GM23338 (cell line): ENCODE data around the gene MCM3AP. TPM values are rescaled to one million over a fixed set of nuclear protein-coding genes. Genes with fewer than 3 reads are reported as not detected.

Source experiments
- ATAC-seq: fragments of 200-7000 bp; cut with Tn5 transposase; 3 replicates; pipeline ENCODE4 v1.9.1; 2020
- DNase-seq: peaks from one replicate; pipeline ENCODE4 v3.0.0-alpha.2; 2015; ENCODE audit warnings: low spot score
- H2AFZ ChIP-seq: fragments of 200-600 bp; sonication (generic); 2 replicates; pipeline ENCODE4 v1.8.0; 2016; ENCODE audit warnings: antibody characterized with exemption, mild to moderate bottlenecking, moderate library complexity
- H3F3A ChIP-seq: fragments of 200-600 bp; sonication (generic); replicated peaks from 2 replicates; pipeline ENCODE4 v1.8.0; 2017; ENCODE audit warnings: antibody characterized with exemption, mixed run types, low read depth
- H3K27ac ChIP-seq: fragments of 200-600 bp; sonication (generic); 2 replicates; pipeline ENCODE4 v1.6.1; 2016; ENCODE audit warnings: low read depth
- H3K27me3 ChIP-seq: fragments of 200-600 bp; sonication (generic); 2 replicates; pipeline ENCODE4 v1.8.0; 2016; ENCODE audit warnings: mild to moderate bottlenecking, mixed run types, moderate library complexity; ENCODE audit not compliant: insufficient read depth
- H3K36me3 ChIP-seq: fragments of 200-600 bp; sonication (generic); 2 replicates; pipeline ENCODE4 v1.8.0; 2016; ENCODE audit warnings: mild to moderate bottlenecking; ENCODE audit not compliant: insufficient read depth
- H3K4me1 ChIP-seq: fragments of 200-600 bp; sonication (generic); 2 replicates; pipeline ENCODE4 v1.8.0; 2016; ENCODE audit warnings: mild to moderate bottlenecking, moderate library complexity; ENCODE audit not compliant: insufficient read depth
- H3K4me2 ChIP-seq: fragments of 200-600 bp; sonication (generic); 2 replicates; pipeline ENCODE4 v1.7.1; 2017; ENCODE audit warnings: mixed run types
- H3K4me3 ChIP-seq: fragments of 200-600 bp; sonication (generic); 2 replicates; pipeline ENCODE4 v1.6.1; 2016; ENCODE audit warnings: mixed run types
- H3K79me2 ChIP-seq: fragments of 200-600 bp; sonication (generic); replicated peaks from 2 replicates; pipeline ENCODE4 v1.8.0; 2017; ENCODE audit warnings: mild to moderate bottlenecking; ENCODE audit not compliant: insufficient read depth
- H3K9me2 ChIP-seq: fragments of 200-600 bp; sonication (generic); 2 replicates; pipeline ENCODE4 v1.8.0; 2017; ENCODE audit not compliant: insufficient read depth
- H4K20me1 ChIP-seq: fragments of 200-600 bp; sonication (generic); replicated peaks from 2 replicates; pipeline ENCODE4 v1.8.0; 2017; ENCODE audit warnings: mild to moderate bottlenecking; ENCODE audit not compliant: insufficient read depth
- H3K27ac Mint-ChIP-seq: 2 replicates; pipeline ENCODE4 v1.8.0; 2020; ENCODE audit warnings: inconsistent platforms, mild to moderate bottlenecking, moderate library complexity, mixed read lengths
- H3K27me3 Mint-ChIP-seq: 3 replicates; pipeline ENCODE4 v1.8.0; 2022; ENCODE audit warnings: low read depth, mild to moderate bottlenecking, moderate library complexity, mixed read lengths, inconsistent platforms; ENCODE audit not compliant: insufficient read depth, poor library complexity
- H3K36me3 Mint-ChIP-seq: 3 replicates; pipeline ENCODE4 v1.8.0; 2021; ENCODE audit warnings: low read depth, mild to moderate bottlenecking, inconsistent platforms, moderate library complexity, mixed read lengths
- H3K4me1 Mint-ChIP-seq: 3 replicates; pipeline ENCODE4 v1.8.0; 2020; ENCODE audit warnings: mild to moderate bottlenecking, inconsistent platforms, mixed read lengths
- H3K4me3 Mint-ChIP-seq: 3 replicates; pipeline ENCODE4 v1.8.0; 2021; ENCODE audit warnings: moderate library complexity, mild to moderate bottlenecking, inconsistent platforms, mixed read lengths
- H3K9me3 Mint-ChIP-seq: 3 replicates; pipeline ENCODE4 v1.8.0; 2020; ENCODE audit warnings: moderate library complexity, mild to moderate bottlenecking, inconsistent platforms, mixed read lengths
- CREB1 ChIP-seq: fragments of 250-450 bp; sonication (Bioruptor Pico); IDR thresholded peaks from 2 replicates; pipeline ENCODE4 v1.5.0; 2020; ENCODE audit warnings: low read depth, mild to moderate bottlenecking, moderate library complexity
- CTCF ChIP-seq, 2 experiments: fragments of 200-600 bp in 1 of 2; sonication (generic) in 1 of 2; conservative IDR thresholded peaks; 2 replicates each; pipeline versions ENCODE4 v1.5.1 to v1.6.1; 2016 to 2017; ENCODE audit warnings: antibody characterized with exemption in 2 of 2, low read depth in 2 of 2, mild to moderate bottlenecking in 2 of 2, moderate library complexity in 1 of 2
- ETS1 ChIP-seq: IDR thresholded peaks from 2 replicates; pipeline ENCODE4 v1.6.1; 2016; ENCODE audit warnings: antibody characterized with exemption
- EZH2 ChIP-seq: fragments of 200-600 bp; sonication (generic); IDR thresholded peaks from one replicate; pipeline ENCODE4 v1.8.0; 2017; ENCODE audit warnings: antibody characterized with exemption, mild to moderate bottlenecking, low read depth; ENCODE audit not compliant: unreplicated experiment
- EZH2phosphoT487 ChIP-seq: fragments of 200-600 bp; sonication (generic); IDR thresholded peaks from one replicate; pipeline ENCODE4 v1.8.1; 2018; ENCODE audit warnings: antibody characterized with exemption; ENCODE audit not compliant: unreplicated experiment
- JUNB ChIP-seq: IDR thresholded peaks from one replicate; pipeline ENCODE4 v1.6.1; 2016; ENCODE audit warnings: antibody characterized with exemption; ENCODE audit not compliant: unreplicated experiment
- NANOG ChIP-seq: IDR thresholded peaks from 2 replicates; pipeline ENCODE4 v1.6.1; 2016; ENCODE audit warnings: antibody characterized with exemption, borderline replicate concordance
- POLR2AphosphoS5 ChIP-seq: IDR thresholded peaks from 2 replicates; pipeline ENCODE4 v1.6.1; 2016; ENCODE audit warnings: antibody characterized with exemption, low read depth
- STAT1 ChIP-seq: IDR thresholded peaks from one replicate; pipeline ENCODE4 v1.6.1; 2016; ENCODE audit warnings: antibody characterized with exemption; ENCODE audit not compliant: unreplicated experiment
- ZNF114 ChIP-seq: fragments of 250-450 bp; sonication (Bioruptor Pico); IDR thresholded peaks from 2 replicates; pipeline ENCODE4 v1.5.0; 2020; ENCODE audit warnings: mild to moderate bottlenecking, moderate library complexity
- ZNF331 ChIP-seq: fragments of 250-450 bp; sonication (Bioruptor Pico); IDR thresholded peaks from 2 replicates; pipeline ENCODE4 v1.5.0; 2020; ENCODE audit warnings: low read depth, mild to moderate bottlenecking, moderate library complexity
- ZNF462 ChIP-seq: fragments of 250-450 bp; sonication (Bioruptor Pico); IDR thresholded peaks from 2 replicates; pipeline ENCODE4 v1.5.0; 2020; ENCODE audit warnings: mild to moderate bottlenecking, moderate library complexity
- polyA plus RNA-seq: library from polyadenylated mRNA; unstranded; fragments of >200 nt; fragmentation: Nextera tagmentation; extraction: Ambion mirVana; gene quantifications from 2 replicates; pipeline ENCODE4 v1.2.1, GENCODE V29; 2016
- total RNA-seq: library from RNA; depleted of rRNA; stranded (reverse); fragments of >200 nt; shearing (Covaris generic); gene quantifications from 2 replicates; pipeline ENCODE4 v1.2.3, GENCODE V29; 2014

Gene MCM3AP
- total and polyA plus RNA-seq, 2 experiments from 2014 or later: 39.2 to 123 TPM

GRCh38 chr21:46227811-46228344 is 57.5 kb downstream of the MCM3AP start (continued):
- no peak for TF ChIP-seq CREB1 (CRISPR knock-in tag)
- TF ChIP-seq EZH2: no peak

GRCh38 chr21:46226920-46227599 is 58.4 kb downstream of the MCM3AP start:
- ATAC-seq (no peak), DNase-seq (no peak)
- no peak overlapping the region for H3K27ac Mint-ChIP-seq
- peak overlapping the region; percentile 98 for H3K4me3 ChIP-seq
- H3K9me2 ChIP-seq: peaks cover 8% of the 10 kb centered on the region; the same call in 1 of the 2 replicates
- peaks cover 89% of the 10 kb centered on the region for H3K79me2 ChIP-seq
- peaks cover 6% of the 10 kb centered on the region; the same call in 1 of the 2 replicates for H3F3A ChIP-seq
- peak overlapping the region; percentile 79 for H3K4me3 Mint-ChIP-seq
- H3K36me3 ChIP-seq: peaks cover 22% of the 10 kb centered on the region
- peaks cover 63% of the 10 kb centered on the region for H3K36me3 Mint-ChIP-seq
- H3K4me1 Mint-ChIP-seq: peaks cover 23% of the 10 kb centered on the region
- peaks cover 51% of the 10 kb centered on the region for H3K9me3 Mint-ChIP-seq
- H2AFZ ChIP-seq: no peak overlapping the region
- no peaks in the 10 kb centered on the region for H3K27me3 ChIP-seq
- peak overlapping the region; percentile 99 for H3K4me2 ChIP-seq
- H3K4me1 ChIP-seq: peaks cover 20% of the 10 kb centered on the region
- H3K27me3 Mint-ChIP-seq: peaks cover 7% of the 10 kb centered on the region
- peaks cover 37% of the 10 kb centered on the region for H4K20me1 ChIP-seq
- no peak overlapping the region for H3K27ac ChIP-seq
- TF ChIP-seq STAT1 (no peak), ETS1 (no peak), EZH2 (no peak), NANOG (no peak), POLR2AphosphoS5 (no peak), ZNF462 (CRISPR knock-in tag) (no peak), JUNB (no peak), CTCF (conservative IDR thresholded peaks at IDR 0.05; ENCODE audit: low read depth in 2 of 2) (no peak), ZNF114 (CRISPR knock-in tag) (no peak), EZH2phosphoT487 (no peak), CREB1 (CRISPR knock-in tag) (no peak), ZNF331 (CRISPR knock-in tag) (no peak)
